CD1c-positive myeloid dendritic cell (primary cell): ENCODE measurements around the gene HSCB.
"Not testable (repeated sequence)": the region's sequence is repeated elsewhere in the genome, so short reads cannot be mapped to it uniquely, and the experiment has no call there.

Experiments
- DNase-seq: peaks from one replicate; pipeline ENCODE4 v3.0.0-alpha.2; 2016; ENCODE audit errors: extremely low spot score

The HSCB gene

GRCh38 chr22:28741785-28742561 is at the start of gene HSCB, which contains the start of gene CHEK2:
Gene HSCB, plus strand, starts transcription at chr22:28742039. Its CDS starts 57 bp downstream, at chr22:28742096.
Gene CHEK2, minus strand, starts transcription at chr22:28741820. Its CDS starts 7,099 bp downstream, at chr22:28734721.
- DNase-seq = peak; percentile 98

- not testable (repeated sequence) for DNase-seq
Measured at GRCh38 chr22:28693041-28693760, 48.6 kb upstream of the HSCB start.

GRCh38 chr22:28702891-28703290 is 38.9 kb upstream of the HSCB start:
- no peak for DNase-seq

DNA sequence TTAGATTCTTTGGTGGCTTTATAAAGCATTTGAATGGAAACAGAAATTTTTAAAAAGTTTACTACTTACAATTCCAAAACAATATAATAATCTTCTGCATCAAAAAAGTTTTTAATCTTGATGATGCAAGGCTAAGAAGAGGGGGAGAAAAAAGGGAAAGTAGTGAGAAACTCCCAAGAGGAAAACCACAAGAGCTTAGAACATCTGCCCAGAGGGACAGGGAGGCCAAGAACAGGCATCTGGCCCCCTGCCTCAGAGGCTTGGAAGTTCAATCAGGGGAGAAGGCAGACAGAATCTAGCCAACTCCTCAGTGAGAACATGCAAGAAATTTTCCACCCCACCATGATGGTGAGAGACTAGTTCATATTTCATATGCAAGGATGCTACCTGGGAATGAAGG is 38.4 kb upstream of the HSCB start:
- DNase-seq = no peak

DNA sequence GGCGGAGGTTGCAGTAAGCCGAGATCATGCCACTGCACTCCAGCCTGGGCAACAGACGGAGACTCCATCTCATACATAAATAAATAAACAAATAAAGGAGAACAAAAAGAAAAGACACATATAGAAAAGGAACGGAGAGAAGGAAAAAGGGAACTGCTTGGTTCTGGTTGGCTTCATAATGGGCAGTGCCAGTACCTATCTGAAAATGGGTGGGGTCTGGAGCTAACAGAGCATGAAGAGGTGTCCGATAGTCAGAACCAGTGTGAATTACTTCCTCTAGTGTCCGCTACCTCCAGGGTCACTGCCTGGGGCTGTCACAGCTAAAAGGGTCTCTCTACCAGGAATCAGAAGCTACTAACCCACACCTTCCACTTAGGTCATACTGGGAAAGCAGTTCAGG is 35.0 kb upstream of the HSCB start:
- DNase-seq = no peak

- DNase-seq = no peak
Measured at GRCh38 chr22:28710107-28710506, 31.7 kb upstream of the HSCB start.

- DNase-seq = no peak
Measured at GRCh38 chr22:28710576-28711191, 31.2 kb upstream of the HSCB start.

DNA sequence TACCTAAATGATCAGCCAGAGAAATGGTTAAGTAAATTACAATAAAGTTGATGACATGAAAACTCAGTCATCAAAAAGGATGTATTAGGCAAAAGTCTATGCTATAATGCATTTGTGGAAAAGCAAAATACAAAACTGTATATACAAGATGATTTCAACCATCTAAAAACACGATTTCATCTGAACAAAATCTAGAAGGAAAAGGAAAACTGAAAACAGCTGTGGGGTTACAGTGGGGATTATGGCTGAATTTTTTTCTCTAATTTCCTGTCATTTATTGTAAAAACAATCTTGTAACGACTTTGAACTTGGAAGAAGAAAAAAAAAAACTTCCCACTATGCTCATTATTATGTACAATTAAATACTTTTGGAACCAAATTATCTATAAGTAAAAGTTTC is 30.5 kb upstream of the HSCB start:
- no peak for DNase-seq

- DNase-seq = no peak
Measured at GRCh38 chr22:28711820-28712777, 29.7 kb upstream of the HSCB start.

DNA sequence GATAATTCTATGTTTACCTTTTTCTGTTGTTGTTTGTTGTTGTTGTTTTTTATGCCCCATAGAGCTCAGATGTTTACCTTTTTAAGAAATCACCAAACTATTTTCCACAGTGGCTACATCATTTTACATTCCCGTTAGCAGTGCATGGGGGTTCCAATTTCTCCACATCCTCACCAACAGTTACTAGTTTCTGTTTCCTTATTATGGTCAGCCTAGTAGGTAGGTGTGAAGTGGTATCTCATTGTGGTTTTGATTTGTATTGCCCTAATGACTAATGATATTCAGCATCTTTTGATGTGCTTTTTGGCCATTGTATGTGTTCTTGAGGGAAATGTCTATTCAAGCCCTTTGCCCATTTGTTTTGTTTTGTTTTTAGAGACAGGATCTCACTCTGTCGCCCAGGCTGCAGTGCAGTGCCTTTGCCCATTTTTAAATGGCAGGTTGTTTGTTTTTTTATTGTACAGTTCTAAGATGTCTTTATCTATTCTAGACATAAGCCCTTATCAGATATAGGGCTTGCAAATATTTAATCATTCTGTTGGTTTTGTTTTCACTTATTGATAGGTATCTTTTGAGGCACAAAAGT is 27.7 kb upstream of the HSCB start:
- DNase-seq = no peak

GRCh38 chr22:28715611-28716010 is 26.2 kb upstream of the HSCB start:
- no peak for DNase-seq

DNA sequence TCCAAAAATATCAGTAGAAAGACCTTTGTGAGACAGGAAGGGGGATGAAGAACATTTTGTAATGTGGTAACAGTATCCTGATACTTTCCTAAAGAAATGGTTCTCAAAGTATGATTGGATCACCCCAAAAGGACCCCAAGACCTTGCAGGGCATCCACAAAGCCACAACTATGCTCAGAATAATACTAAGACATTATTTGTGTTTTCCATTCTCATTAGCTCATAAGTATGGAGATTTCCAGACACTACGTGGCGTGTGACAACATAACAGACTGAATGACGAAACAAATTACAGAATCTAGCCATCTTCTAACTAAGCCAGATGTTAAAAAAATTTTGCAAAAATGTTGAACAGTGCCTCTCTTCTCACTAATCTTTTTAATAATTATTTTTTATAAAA is 25.2 kb upstream of the HSCB start:
- no peak for DNase-seq

DNA sequence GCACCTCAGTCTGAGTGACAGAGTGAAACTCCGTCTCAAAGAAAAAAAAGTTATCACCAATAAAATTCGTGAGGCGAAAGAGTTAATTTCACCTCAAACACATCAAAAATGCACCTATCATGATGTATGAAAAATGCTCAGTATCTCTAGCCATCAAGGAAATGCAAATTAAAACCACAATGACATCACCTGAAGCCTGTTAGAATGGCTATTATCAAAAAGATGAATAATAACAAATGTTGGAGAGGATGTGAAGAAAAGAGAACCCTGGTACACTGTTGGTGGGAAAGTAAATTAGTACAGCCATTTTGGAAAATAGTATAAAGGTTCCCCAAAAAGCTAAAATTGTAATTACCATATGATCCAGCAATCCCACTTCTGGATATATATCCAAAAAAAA is 23.8 kb upstream of the HSCB start:
- no peak for DNase-seq

- no peak for DNase-seq
Measured at GRCh38 chr22:28728002-28728401, 13.8 kb upstream of the HSCB start.

DNA sequence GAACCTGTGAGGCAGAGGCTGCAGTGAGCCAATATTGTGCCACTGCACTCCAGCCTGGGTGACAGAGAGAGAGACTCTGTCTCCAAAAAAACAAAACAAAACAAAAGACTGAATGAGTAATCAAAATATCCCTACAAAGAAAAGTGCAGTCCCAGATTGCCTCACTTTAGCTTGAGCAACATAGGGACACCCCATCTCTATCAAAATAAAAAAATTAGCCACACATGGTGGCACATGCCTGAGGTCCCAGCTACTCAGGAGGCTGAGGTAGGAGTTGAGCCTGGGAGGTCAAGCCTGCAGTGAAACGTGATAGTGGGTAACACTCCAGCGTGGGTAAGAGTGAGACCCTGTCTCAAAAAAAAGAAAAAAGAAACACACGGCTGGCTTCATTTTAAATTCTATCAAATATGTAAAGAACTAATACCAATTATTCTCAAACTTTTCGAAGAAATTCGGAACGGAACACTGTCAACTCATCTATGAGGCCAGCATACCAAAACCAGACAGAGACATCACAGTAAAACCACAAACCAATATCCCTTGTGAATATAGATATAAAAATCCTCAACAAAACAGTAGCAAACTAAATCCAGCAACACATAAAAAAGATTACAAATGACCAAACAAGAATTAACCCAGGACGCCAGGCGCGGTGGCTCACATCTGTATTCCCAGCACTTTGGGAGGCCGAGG is 13.1 kb upstream of the HSCB start:
- no peak for DNase-seq

GRCh38 chr22:28730179-28730578 is 11.7 kb upstream of the HSCB start:
- DNase-seq = no peak

DNA sequence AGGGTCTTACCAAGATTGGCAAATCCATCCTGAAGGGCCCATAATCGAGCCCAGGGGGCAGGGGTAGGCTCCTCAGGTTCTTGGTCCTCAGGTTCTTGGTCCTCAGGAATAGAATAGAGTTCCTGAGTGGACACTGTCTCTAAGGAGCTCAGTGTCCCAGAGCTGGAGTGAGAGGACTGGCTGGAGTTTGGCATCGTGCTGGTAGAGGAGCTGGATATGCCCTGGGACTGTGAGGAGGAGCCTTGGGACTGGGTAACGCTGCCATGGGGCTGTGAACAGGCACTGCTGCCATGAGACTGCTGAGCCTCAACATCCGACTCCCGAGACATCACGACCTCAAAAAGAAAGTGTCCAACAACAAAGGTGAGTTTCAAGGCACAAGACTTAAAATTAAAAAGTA is 7.4 kb upstream of the HSCB start:
- no peak for DNase-seq

- DNase-seq = no peak
Measured at GRCh38 chr22:28736301-28737155, 5.3 kb upstream of the HSCB start.

GRCh38 chr22:28737701-28738100 is 4.1 kb upstream of the HSCB start:
- DNase-seq = no peak

- DNase-seq = not testable (repeated sequence)
Measured at GRCh38 chr22:28738876-28739275, 3.0 kb upstream of the HSCB start.
